Brain microvascular endothelial cell (primary cell): ENCODE measurements around the gene BST2.

Experiments
- DNase-seq: peaks from one replicate; pipeline ENCODE4 v3.0.0-alpha.2; 2020
- H3K27ac ChIP-seq: fragments of 250-450 bp; sonication (Bioruptor Pico); 2 replicates; pipeline ENCODE4 v1.5.1; 2020; ENCODE audit warnings: mild to moderate bottlenecking, moderate library complexity
- H3K27me3 ChIP-seq: fragments of 250-450 bp; sonication (Bioruptor Pico); replicated peaks from 2 replicates; pipeline ENCODE4 v1.5.1; 2020; ENCODE audit warnings: mild to moderate bottlenecking
- H3K36me3 ChIP-seq: fragments of 250-450 bp; sonication (Bioruptor Pico); replicated peaks from 2 replicates; pipeline ENCODE4 v1.5.1; 2020; ENCODE audit warnings: mild to moderate bottlenecking
- H3K4me3 ChIP-seq: 2 replicates; pipeline ENCODE4 v1.5.1; 2011; ENCODE audit warnings: low read depth, mild to moderate bottlenecking, control low read depth, low read length, moderate library complexity
- in situ Hi-C: cut with HindIII; loops from 2 replicates; pipeline ENCODE4 v1.10.0; 2017; ENCODE audit warnings: low sequenced_read_pairs, low pct_ligation_motif_present
- TF ChIP-seq, protein P1 (sequence below): IDR thresholded peaks from 2 replicates; pipeline ENCODE4 v1.5.1; 2011; ENCODE audit warnings: low read depth, mild to moderate bottlenecking, moderate library complexity, low read length, control low read depth, inconsistent platforms; ENCODE audit errors: missing control alignments

Gene BST2

DNA sequence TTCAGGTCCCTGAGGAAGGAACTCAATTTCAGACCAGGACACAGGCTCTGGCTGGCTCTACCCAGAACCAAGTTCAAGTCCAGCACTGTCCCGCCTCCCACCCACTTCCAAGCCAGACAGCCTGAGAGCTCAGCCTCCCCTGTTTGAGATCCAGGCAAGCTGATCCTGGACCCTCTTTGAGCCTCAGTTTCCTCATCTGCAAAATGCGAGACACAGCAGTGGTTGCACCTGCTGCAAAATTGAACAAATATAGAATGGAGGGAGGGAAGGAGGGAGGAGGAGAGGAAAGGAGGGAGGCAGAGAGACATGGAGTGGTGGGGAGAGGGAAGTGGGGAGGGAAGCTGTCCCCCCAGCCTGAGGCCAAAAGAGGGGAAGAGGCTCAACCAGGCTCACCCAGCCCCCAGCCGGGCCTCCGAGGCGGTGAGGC lies 42.3 kb upstream of the BST2 start:
- in situ Hi-C loops: no loop called here
- Histone ChIP-seq H3K27ac (no peak overlapping the region), H3K36me3 (no peaks in the 10 kb centered on the region), H3K4me3 (no peak overlapping the region), H3K27me3 (peaks cover 13% of the 10 kb centered on the region)
- no peak for DNase-seq
- TF ChIP-seq, protein P1, sequence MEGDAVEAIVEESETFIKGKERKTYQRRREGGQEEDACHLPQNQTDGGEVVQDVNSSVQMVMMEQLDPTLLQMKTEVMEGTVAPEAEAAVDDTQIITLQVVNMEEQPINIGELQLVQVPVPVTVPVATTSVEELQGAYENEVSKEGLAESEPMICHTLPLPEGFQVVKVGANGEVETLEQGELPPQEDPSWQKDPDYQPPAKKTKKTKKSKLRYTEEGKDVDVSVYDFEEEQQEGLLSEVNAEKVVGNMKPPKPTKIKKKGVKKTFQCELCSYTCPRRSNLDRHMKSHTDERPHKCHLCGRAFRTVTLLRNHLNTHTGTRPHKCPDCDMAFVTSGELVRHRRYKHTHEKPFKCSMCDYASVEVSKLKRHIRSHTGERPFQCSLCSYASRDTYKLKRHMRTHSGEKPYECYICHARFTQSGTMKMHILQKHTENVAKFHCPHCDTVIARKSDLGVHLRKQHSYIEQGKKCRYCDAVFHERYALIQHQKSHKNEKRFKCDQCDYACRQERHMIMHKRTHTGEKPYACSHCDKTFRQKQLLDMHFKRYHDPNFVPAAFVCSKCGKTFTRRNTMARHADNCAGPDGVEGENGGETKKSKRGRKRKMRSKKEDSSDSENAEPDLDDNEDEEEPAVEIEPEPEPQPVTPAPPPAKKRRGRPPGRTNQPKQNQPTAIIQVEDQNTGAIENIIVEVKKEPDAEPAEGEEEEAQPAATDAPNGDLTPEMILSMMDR: no peak

DNA sequence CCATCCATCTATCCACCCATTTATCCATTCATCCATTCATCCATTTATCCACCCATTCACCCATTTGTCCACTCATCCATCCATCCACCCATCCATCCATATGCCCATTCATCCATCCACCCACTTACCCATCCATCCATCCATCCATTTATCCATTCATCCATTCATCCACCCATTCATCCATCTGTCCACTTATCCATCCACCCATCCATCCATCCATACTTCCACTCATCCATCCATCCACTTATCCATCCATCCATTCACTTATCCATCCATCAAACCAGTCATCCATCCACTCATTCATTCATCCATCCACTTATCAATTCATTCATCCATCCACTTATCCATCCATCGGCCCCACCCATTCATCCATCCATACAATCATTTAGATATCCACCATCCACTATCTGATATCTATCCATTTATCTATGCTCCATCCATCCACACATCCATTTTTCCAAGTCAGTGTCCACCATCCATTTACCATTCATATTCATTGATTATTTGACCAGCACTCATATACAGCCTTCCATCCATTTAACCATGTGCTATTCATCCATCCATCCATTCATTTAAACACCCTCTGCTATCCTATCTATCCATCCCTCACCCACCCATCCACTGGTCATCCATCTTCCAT lies 40.2 kb upstream of the BST2 start:
- DNase-seq: no peak
- Histone ChIP-seq H3K27ac (no peak overlapping the region), H3K4me3 (no peak overlapping the region), H3K27me3 (peaks cover 13% of the 10 kb centered on the region), H3K36me3 (no peaks in the 10 kb centered on the region)
- in situ Hi-C loops: no loop called here
- TF ChIP-seq, protein P1: no peak

- Histone ChIP-seq H3K27ac (no peak overlapping the region), H3K4me3 (no peak overlapping the region), H3K36me3 (no peaks in the 10 kb centered on the region), H3K27me3 (no peaks in the 10 kb centered on the region)
- TF ChIP-seq, protein P1: peak; percentile 70
- in situ Hi-C loops: no loop called here
- no peak for DNase-seq
These were observed 36.0 kb upstream of the BST2 start for GRCh38 chr19:17441241-17442021.

GRCh38 chr19:17436874-17437267 lies 31.4 kb upstream of the BST2 start:
- Histone ChIP-seq H3K4me3 (no peak overlapping the region), H3K36me3 (no peaks in the 10 kb centered on the region), H3K27me3 (no peaks in the 10 kb centered on the region), H3K27ac (no peak overlapping the region)
- TF ChIP-seq, protein P1: no peak
- no peak for DNase-seq
- in situ Hi-C loops: no loop called here

DNA sequence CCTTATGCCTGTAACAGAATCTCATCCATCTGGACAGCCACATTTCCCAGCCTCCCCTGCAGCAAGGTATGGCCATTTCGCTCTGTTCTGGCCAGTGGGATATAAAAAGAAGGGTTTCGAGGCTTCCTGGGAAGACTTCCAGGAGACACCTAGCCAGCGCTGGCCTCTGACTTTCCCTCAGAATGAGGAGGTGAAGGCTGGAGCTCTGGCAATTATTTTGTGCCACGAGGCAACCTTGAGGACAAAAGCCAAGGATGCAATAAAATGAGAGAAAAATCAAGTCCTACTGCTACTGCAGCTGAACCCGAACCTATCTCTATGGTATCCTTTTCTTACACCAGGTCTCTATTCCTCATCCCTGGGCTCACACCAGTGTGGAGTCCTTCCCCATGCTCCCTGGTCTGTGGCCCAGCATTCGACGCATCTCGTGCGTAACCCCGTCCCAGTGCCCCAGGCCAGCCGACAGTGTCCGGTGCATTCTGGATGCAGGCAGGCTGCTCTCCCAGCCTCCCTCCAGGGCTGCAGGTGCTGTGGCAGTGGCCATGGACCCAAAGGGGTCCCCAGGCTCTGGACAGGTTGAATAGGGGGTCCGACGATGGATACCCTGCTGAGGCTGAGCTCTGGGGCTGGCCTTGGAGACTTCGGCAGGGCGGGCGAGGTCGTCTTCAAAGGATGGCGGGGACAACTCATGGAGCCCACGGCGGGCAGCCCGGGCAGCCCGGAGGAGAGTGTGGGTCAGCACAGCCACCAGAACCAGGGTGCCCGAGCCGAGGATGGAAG lies 30.9 kb upstream of the BST2 start:
- Histone ChIP-seq H3K36me3 (no peaks in the 10 kb centered on the region), H3K27ac (no peak overlapping the region), H3K27me3 (no peaks in the 10 kb centered on the region), H3K4me3 (no peak overlapping the region)
- DNase-seq: no peak
- TF ChIP-seq, protein P1: no peak
- in situ Hi-C loops: no loop called here
